ENCODE data around the gene DIPK1B. TPM values are rescaled to one million over a fixed set of nuclear protein-coding genes. Genes with fewer than 3 reads are reported as not detected.

The DIPK1B gene
- total RNA-seq, 4 donors from 2014 or later = 7.8 to 24.4 (median 11.2) TPM

DNA sequence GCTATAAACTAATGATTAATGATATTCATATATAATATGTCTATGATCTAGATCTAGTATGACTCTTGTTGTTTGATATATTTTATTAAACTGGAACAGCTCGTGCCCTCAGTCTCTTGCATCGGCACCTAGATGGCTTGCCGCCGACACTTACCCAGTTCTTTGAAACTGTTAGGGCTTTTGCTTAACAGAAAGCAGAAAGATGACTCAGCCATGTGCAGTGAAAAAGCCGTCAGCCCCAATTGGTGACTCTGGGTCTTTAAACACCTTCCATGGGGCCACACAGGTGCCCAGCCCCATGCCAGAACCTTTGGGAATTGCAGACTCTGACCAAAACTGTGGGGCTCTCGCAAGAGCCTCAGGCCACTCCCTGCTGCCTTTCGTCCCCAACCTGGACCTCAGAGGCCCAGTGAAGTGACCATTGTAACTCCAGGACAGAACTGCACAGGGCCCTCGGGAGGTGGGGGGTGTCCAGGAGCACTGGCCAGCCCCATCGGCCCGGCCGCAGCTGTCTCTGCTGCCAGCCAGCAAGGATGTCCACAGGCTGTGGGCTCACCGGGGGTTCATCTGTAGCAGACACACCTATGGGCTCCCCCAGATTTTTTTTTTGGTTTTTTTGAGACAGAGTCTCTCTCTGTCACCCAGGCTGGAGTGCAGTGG, 22.6 kb downstream of the DIPK1B start:
- Histone ChIP-seq H3K36me3 (no peaks in the 10 kb centered on the region), H3K9me3 (no peaks in the 10 kb centered on the region), H3K4me1 (peaks cover 0 to 2% (median 0%) of the 10 kb centered on the region in 3 donors), H3K27me3 (peaks cover 2% of the 10 kb centered on the region), H3K27ac (no peak overlapping the region), H3K4me3 (no peak overlapping the region)
- no peak for ATAC-seq
- WGBS, 2 donors (ENCODE audit: low coverage in 1 of 2) = 77 to 89% methylated on average over 3 of the region's 12 CpGs
- TF ChIP-seq POLR2AphosphoS5 (IDR thresholded peaks at IDR 0.05) (no peak), CTCF (IDR thresholded peaks at IDR 0.05) (no peak), EP300 (IDR thresholded peaks at IDR 0.05) (no peak), POLR2A (IDR thresholded peaks at IDR 0.05) (no peak)

GRCh38 chr9:136735812-136736480, 23.6 kb downstream of the DIPK1B start:
- no peak overlapping the region for H3K4me3 ChIP-seq
- ATAC-seq = no peak
- TF ChIP-seq POLR2AphosphoS5 (IDR thresholded peaks at IDR 0.05) (no peak), EP300 (IDR thresholded peaks at IDR 0.05) (no peak), POLR2A (IDR thresholded peaks at IDR 0.05) (no peak), CTCF (IDR thresholded peaks at IDR 0.05) (no peak)
- H3K9me3 ChIP-seq = no peaks in the 10 kb centered on the region
- H3K27me3 ChIP-seq = peaks cover 11% of the 10 kb centered on the region
- no peak overlapping the region for H3K27ac ChIP-seq
- 70% methylated on average over 2 of the region's 21 CpGs; no CpG with 5 or more reads in 1 of the 2 donors for WGBS, 2 donors (ENCODE audit: low coverage in 1 of 2)
- peaks cover 0 to 4% (median 0%) of the 10 kb centered on the region in 3 donors for H3K4me1 ChIP-seq
- H3K36me3 ChIP-seq = no peaks in the 10 kb centered on the region

DNA sequence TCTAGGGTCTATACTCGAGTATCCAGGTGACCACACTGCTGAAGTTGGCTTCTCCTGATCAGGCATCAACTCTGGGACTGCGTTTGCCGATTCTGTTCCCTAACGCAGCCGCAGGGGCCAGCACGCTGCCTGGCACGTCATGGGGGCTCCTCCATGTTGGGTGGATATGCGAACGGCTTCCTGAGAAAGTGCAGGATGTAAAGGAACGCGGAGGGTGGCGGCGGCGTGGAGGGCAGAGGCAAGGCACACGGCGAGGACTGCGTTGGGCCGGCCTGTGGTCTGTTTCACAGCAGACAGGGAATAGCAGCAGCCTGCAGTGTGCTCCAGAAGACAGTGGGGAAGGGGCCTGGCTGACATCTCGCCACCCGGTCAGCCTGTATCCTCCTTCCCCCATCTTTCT, 26.6 kb downstream of the DIPK1B start:
- H3K27me3 ChIP-seq = peaks cover 41% of the 10 kb centered on the region
- peaks cover 0 to 19% (median 0%) of the 10 kb centered on the region in 3 donors for H3K4me1 ChIP-seq
- no peak overlapping the region for H3K27ac ChIP-seq
- TF ChIP-seq EP300 (IDR thresholded peaks at IDR 0.05) (no peak), POLR2A (IDR thresholded peaks at IDR 0.05) (no peak), CTCF (IDR thresholded peaks at IDR 0.05) (no peak), POLR2AphosphoS5 (IDR thresholded peaks at IDR 0.05) (no peak)
- 85 to 93% methylated on average over 8 to 13 of the region's 20 CpGs for WGBS, 2 donors (ENCODE audit: low coverage in 1 of 2)
- H3K9me3 ChIP-seq = no peaks in the 10 kb centered on the region
- no peaks in the 10 kb centered on the region for H3K36me3 ChIP-seq
- no peak overlapping the region for H3K4me3 ChIP-seq
- no peak for ATAC-seq

- WGBS, 2 donors (ENCODE audit: low coverage in 1 of 2) = no CpG with 5 or more reads among the region's 23 CpGs
- ATAC-seq = no peak
These were observed 27.1 kb downstream of the DIPK1B start for GRCh38 chr9:136739509-136739908.

DNA sequence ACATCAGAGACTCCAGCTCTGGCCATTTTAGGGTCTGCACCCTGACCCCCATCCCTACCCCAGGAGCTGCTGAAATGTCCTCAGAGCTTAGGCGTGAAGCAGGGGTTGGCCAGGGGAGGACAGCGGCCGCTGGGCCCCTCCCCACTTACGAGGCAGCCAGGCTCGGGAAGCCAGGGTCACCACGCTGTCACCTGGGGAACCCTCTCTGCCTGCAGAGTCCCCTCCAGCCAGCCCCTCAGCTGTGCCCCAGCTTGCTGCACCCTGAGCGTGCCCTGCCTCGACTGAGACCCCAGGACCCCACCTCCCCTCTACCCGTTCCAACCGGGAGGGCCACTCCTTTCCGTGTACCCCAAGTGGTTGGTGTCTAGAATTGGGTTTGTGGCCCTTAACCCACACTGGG, 27.7 kb downstream of the DIPK1B start:
- Histone ChIP-seq H3K27ac (no peak overlapping the region), H3K4me1 (peaks cover 0 to 19% (median 0%) of the 10 kb centered on the region in 3 donors), H3K36me3 (no peaks in the 10 kb centered on the region), H3K9me3 (no peaks in the 10 kb centered on the region), H3K27me3 (peaks cover 53% of the 10 kb centered on the region), H3K4me3 (no peak overlapping the region)
- no peak for ATAC-seq
- 87 to 97% methylated on average over 3 of the region's 11 CpGs for WGBS, 2 donors (ENCODE audit: low coverage in 1 of 2)
- no peak for TF ChIP-seq POLR2A (IDR thresholded peaks at IDR 0.05)
- no peak for TF ChIP-seq EP300 (IDR thresholded peaks at IDR 0.05)
- TF ChIP-seq POLR2AphosphoS5 (IDR thresholded peaks at IDR 0.05) = no peak
- TF ChIP-seq CTCF (IDR thresholded peaks at IDR 0.05) = no peak

More at GRCh38 chr9:136739509-136739908, 27.1 kb downstream of the DIPK1B start:
- Histone ChIP-seq H3K4me1 (peaks cover 0 to 19% (median 0%) of the 10 kb centered on the region in 3 donors), H3K36me3 (no peaks in the 10 kb centered on the region), H3K9me3 (no peaks in the 10 kb centered on the region), H3K27ac (no peak overlapping the region), H3K4me3 (no peak overlapping the region), H3K27me3 (peaks cover 47% of the 10 kb centered on the region)
- TF ChIP-seq POLR2A (IDR thresholded peaks at IDR 0.05) = no peak
- TF ChIP-seq POLR2AphosphoS5 (IDR thresholded peaks at IDR 0.05) = no peak
